NCI-H446 (cell line): ENCODE data around the gene MYO3B.
"Not testable (repeated sequence)": the region's sequence is repeated elsewhere in the genome, so short reads cannot be mapped to it uniquely, and the experiment has no call there.

Experiments
- DNase-seq, 2 experiments: peaks; one replicate each; lab custom pipeline; 2025; lab: John Stamatoyannopoulos, UW

Gene MYO3B

GRCh38 chr2:170641961-170642360, 464.0 kb downstream of the MYO3B start:
- no peak for DNase-seq

GRCh38 chr2:170643346-170643745, 465.4 kb downstream of the MYO3B start:
- no peak for DNase-seq

GRCh38 chr2:170647741-170648436, 469.9 kb downstream of the MYO3B start:
- DNase-seq, result no peak

- no peak for DNase-seq
Measured at GRCh38 chr2:170651624-170652325, 473.8 kb downstream of the MYO3B start.

GRCh38 chr2:170652637-170653417, 474.9 kb downstream of the MYO3B start:
- DNase-seq, result no peak

- no peak for DNase-seq
Measured at GRCh38 chr2:170656669-170657068, 478.7 kb downstream of the MYO3B start.

- DNase-seq, result peak; percentile 38 to 84
Measured at GRCh38 chr2:170660409-170660808, 482.5 kb downstream of the MYO3B start.

- DNase-seq, result no peak
Measured at GRCh38 chr2:170665743-170666142, 487.8 kb downstream of the MYO3B start.

GRCh38 chr2:170669909-170670308, 492.0 kb downstream of the MYO3B start:
- DNase-seq, result no peak

- DNase-seq, result no peak
Measured at GRCh38 chr2:170670651-170671050, 492.7 kb downstream of the MYO3B start.

- DNase-seq, result no peak
Measured at GRCh38 chr2:170671079-170671478, 493.1 kb downstream of the MYO3B start.

GRCh38 chr2:170674282-170674681, 496.3 kb downstream of the MYO3B start:
- DNase-seq, result not testable (repeated sequence)

- DNase-seq, result no peak
Measured at GRCh38 chr2:170675701-170676100, 497.8 kb downstream of the MYO3B start.

- DNase-seq, result peak in 1 of 2 experiments; percentile 22
Measured at GRCh38 chr2:170679607-170680079, 501.7 kb downstream of the MYO3B start.

- DNase-seq, result peak; percentile 85 to 95
Measured at GRCh38 chr2:170680172-170680941, 502.4 kb downstream of the MYO3B start.

GRCh38 chr2:170681311-170681710, 503.4 kb downstream of the MYO3B start:
- DNase-seq, result peak in 1 of 2 experiments; percentile 37

GRCh38 chr2:170685591-170685990, 507.6 kb downstream of the MYO3B start:
- no peak for DNase-seq

GRCh38 chr2:170689481-170689880, 511.5 kb downstream of the MYO3B start:
- DNase-seq, result no peak

- no peak for DNase-seq
Measured at GRCh38 chr2:170690640-170691039, 512.7 kb downstream of the MYO3B start.

GRCh38 chr2:170694316-170694715, 516.4 kb downstream of the MYO3B start:
- no peak for DNase-seq

- DNase-seq, result no peak
Measured at GRCh38 chr2:170695521-170696410, 517.8 kb downstream of the MYO3B start.
